IMR-90 (cell line): Measurements from ENCODE around the gene AXIN1. TPM values are rescaled to one million over a fixed set of nuclear protein-coding genes. Genes with fewer than 3 reads are reported as not detected.
"Not testable (repeated sequence)": the region's sequence is repeated elsewhere in the genome, so short reads cannot be mapped to it uniquely, and the experiment has no call there.

Experiments
- ATAC-seq: fragments of 200-7000 bp; cut with Tn5 transposase; 2 replicates; pipeline ENCODE4 v1.9.1; 2020; ENCODE audit warnings: low read depth, mild to moderate bottlenecking, moderate library complexity
- BruUV-seq: library from RNA; stranded (reverse); fragments of 400-500 nt; replicated peaks from 2 replicates; lab custom pipeline; 2021; lab: Mats Ljungman, UMichigan
- CTCF ChIA-PET: fragments of 300-600 bp; formaldehyde crosslinking; extraction: SDS; loops from one replicate; lab custom pipeline; 2021; ENCODE audit warnings: antibody characterized with exemption; lab: Yijun Ruan, JAX
- POLR2A ChIA-PET: fragments of 300-600 bp; sonication (Branson Sonifier 250); formaldehyde crosslinking; loops from one replicate; lab custom pipeline; 2022; ENCODE audit warnings: antibody characterized with exemption; ENCODE audit not compliant: unreplicated experiment; lab: Charles Lee
- DNase-seq: peaks from one replicate; pipeline ENCODE4 v3.0.0; 2013
- H2AFZ ChIP-seq: replicated peaks from 2 replicates; pipeline ENCODE3; 2013; ENCODE audit warnings: low read length, mild to moderate bottlenecking; ENCODE audit not compliant: poor library complexity
- H2AK5ac ChIP-seq: 2 replicates; pipeline ENCODE4 v1.6.1; 2013; ENCODE audit warnings: low read depth, low read length, inconsistent platforms
- H2AK9ac ChIP-seq: replicated peaks from 2 replicates; pipeline ENCODE3; 2013; ENCODE audit warnings: mild to moderate bottlenecking, low read depth, low read length, moderate library complexity; ENCODE audit not compliant: poor library complexity
- H2BK120ac ChIP-seq: 2 replicates; pipeline ENCODE4 v1.6.1; 2013; ENCODE audit warnings: low read depth, low read length, inconsistent platforms
- H2BK15ac ChIP-seq: 3 replicates; pipeline ENCODE4 v1.6.1; 2013; ENCODE audit warnings: low read depth, low read length, inconsistent platforms
- H2BK20ac ChIP-seq: 2 replicates; pipeline ENCODE4 v1.6.1; 2013; ENCODE audit warnings: low read depth, mild to moderate bottlenecking, inconsistent platforms, low read length, moderate library complexity
- H2BK5ac ChIP-seq: 2 replicates; pipeline ENCODE4 v1.6.1; 2013; ENCODE audit warnings: mild to moderate bottlenecking, low read depth, low read length, inconsistent platforms; ENCODE audit not compliant: poor library complexity, severe bottlenecking
- H3K14ac ChIP-seq: replicated peaks from 2 replicates; pipeline ENCODE4 v1.6.1; 2013; ENCODE audit warnings: low read depth, low read length, inconsistent platforms
- H3K18ac ChIP-seq: 2 replicates; pipeline ENCODE4 v1.6.1; 2013; ENCODE audit warnings: low read depth, low read length, control low read depth
- H3K23ac ChIP-seq: 2 replicates; pipeline ENCODE4 v1.6.1; 2013; ENCODE audit warnings: low read depth, low read length, inconsistent platforms
- H3K27ac ChIP-seq: 2 replicates; pipeline ENCODE4 v1.5.1; 2013; ENCODE audit warnings: mild to moderate bottlenecking, control low read depth, low read length; ENCODE audit not compliant: insufficient read depth
- H3K27me3 ChIP-seq: 2 replicates; pipeline ENCODE4 v1.6.1; 2013; ENCODE audit warnings: low read length; ENCODE audit not compliant: control insufficient read depth, insufficient read depth
- H3K36me3 ChIP-seq: 2 replicates; pipeline ENCODE4 v1.6.1; 2013; ENCODE audit warnings: low read length, mixed read lengths; ENCODE audit not compliant: control insufficient read depth, insufficient read depth
- H3K4ac ChIP-seq: 2 replicates; pipeline ENCODE4 v1.6.1; 2013; ENCODE audit warnings: low read depth, low read length, inconsistent platforms
- H3K4me1 ChIP-seq: 2 replicates; pipeline ENCODE4 v1.6.1; 2013; ENCODE audit warnings: low read length, mixed read lengths; ENCODE audit not compliant: control insufficient read depth, insufficient read depth
- H3K4me2 ChIP-seq: 2 replicates; pipeline ENCODE4 v1.6.1; 2013; ENCODE audit warnings: low read depth, mild to moderate bottlenecking, control low read depth, low read length, moderate library complexity
- H3K4me3 ChIP-seq: 2 replicates; pipeline ENCODE4 v1.5.1; 2013; ENCODE audit warnings: low read depth, mild to moderate bottlenecking, control low read depth, low read length, moderate library complexity; ENCODE audit not compliant: insufficient read depth
- H3K56ac ChIP-seq: 2 replicates; pipeline ENCODE4 v1.6.1; 2013; ENCODE audit warnings: low read length, inconsistent platforms; ENCODE audit not compliant: insufficient read depth; ENCODE audit errors: extremely low read depth
- H3K79me1 ChIP-seq, 2 experiments: 2 replicates each; pipeline ENCODE4 v1.6.1; 2013; ENCODE audit warnings: low read length in 2 of 2, inconsistent platforms in 1 of 2, low read depth in 1 of 2
- H3K9ac ChIP-seq: 2 replicates; pipeline ENCODE4 v1.6.1; 2013; ENCODE audit warnings: low read depth, low read length, control low read depth
- H3K9me1 ChIP-seq: 2 replicates; pipeline ENCODE4 v1.6.1; 2013; ENCODE audit warnings: low read length, inconsistent platforms; ENCODE audit not compliant: insufficient read depth
- H3K9me3 ChIP-seq: 2 replicates; pipeline ENCODE4 v1.6.1; 2013; ENCODE audit warnings: low read length; ENCODE audit not compliant: control insufficient read depth, insufficient read depth
- H4K20me1 ChIP-seq: 2 replicates; pipeline ENCODE4 v1.6.1; 2013; ENCODE audit warnings: low read length, inconsistent platforms; ENCODE audit not compliant: insufficient read depth
- H4K5ac ChIP-seq: 2 replicates; pipeline ENCODE4 v1.6.1; 2013; ENCODE audit warnings: mild to moderate bottlenecking, low read depth, low read length, control low read depth
- H4K8ac ChIP-seq, 2 experiments: 2 replicates each; pipeline ENCODE4 v1.6.1; 2013; ENCODE audit warnings: low read depth in 2 of 2, low read length in 2 of 2, control low read depth in 1 of 2, inconsistent platforms in 1 of 2
- H4K91ac ChIP-seq: 2 replicates; pipeline ENCODE4 v1.6.1; 2013; ENCODE audit warnings: low read depth, low read length, inconsistent platforms; ENCODE audit not compliant: insufficient read depth
- WGBS, 2 experiments: methylation state at CpG; one replicate each; pipeline versions ENCODE4 v1.1.5 to v1.1.7; 2013; ENCODE audit warnings: missing lambda C conversion rate in 2 of 2; ENCODE audit not compliant: insufficient read length in 1 of 2; ENCODE audit errors: extremely low coverage in 2 of 2; 5-methylcytosine and 5-hydroxymethylcytosine counted together
- dilution Hi-C: fragments of 300-500 bp; cut with HindIII; formaldehyde crosslinking; loops from one replicate; pipeline ENCODE4 v1.14.3; 2018; ENCODE audit warnings: low sequenced_read_pairs; ENCODE audit not compliant: unreplicated experiment
- in situ Hi-C: fragments of 300-500 bp; cut with MboI; formaldehyde crosslinking; loops from 3 replicates; pipeline ENCODE4 v1.14.3; 2019; ENCODE audit warnings: low sequenced_read_pairs, inconsistent platforms, mixed read lengths
- intact Hi-C: fragments of 100-400 bp; cut with micrococcal nuclease; formaldehyde crosslinking; loops from 2 replicates; pipeline ENCODE4 v1.10.0; 2022
- polyA plus RNA-seq, 3 experiments: library from polyadenylated mRNA; depleted of rRNA; stranded (reverse); fragments of >200 nt; gene quantifications; 2 replicates each; pipeline ENCODE4 v1.2.3, GENCODE V29; 2012; ENCODE audit warnings: low replicate concordance in 1 of 3
- total RNA-seq: library from RNA; depleted of rRNA; stranded (reverse); fragments of >200 nt; gene quantifications from 2 replicates; pipeline ENCODE4 v1.2.3, GENCODE V29; 2012

Gene AXIN1
- total and polyA plus RNA-seq, 2 of the 4 experiments (the other 2 are of a cell fraction) = 10.9 to 14.2 TPM

DNA sequence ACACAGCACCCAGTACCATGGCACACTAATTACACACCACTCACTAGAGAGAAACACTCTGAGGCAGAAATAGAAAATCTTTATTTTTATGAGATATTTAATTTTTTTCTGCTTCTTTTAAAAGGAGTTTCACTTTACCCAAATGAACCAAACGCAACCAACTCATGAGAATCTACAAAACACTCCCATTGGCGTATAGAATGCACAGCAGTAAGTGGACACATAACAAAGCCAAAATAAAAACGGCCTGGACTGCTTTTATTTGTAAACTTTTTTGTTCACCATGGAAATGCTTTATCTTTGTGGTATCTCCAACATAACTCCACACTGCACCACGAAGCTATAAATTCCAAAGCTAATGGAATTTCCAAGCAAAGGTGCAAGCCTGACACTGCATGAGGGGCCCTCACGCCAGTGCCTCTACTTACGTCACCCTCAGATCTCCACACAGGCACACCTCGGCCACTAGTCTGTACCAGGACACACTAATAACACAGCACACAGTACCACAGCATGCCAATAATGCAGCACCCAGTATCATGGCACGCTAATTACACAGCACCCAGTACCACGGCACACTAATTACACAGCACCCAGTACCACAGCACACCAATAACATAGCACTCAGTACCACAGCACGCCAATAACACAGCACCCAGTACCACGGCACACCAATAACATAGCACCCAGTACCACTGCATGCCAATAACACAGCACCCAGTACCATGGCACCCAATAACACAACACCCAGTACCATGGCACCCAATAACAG lies 17.5 kb downstream of the AXIN1 start:
- CTCF ChIA-PET, DNase-seq: not testable (repeated sequence)

DNA sequence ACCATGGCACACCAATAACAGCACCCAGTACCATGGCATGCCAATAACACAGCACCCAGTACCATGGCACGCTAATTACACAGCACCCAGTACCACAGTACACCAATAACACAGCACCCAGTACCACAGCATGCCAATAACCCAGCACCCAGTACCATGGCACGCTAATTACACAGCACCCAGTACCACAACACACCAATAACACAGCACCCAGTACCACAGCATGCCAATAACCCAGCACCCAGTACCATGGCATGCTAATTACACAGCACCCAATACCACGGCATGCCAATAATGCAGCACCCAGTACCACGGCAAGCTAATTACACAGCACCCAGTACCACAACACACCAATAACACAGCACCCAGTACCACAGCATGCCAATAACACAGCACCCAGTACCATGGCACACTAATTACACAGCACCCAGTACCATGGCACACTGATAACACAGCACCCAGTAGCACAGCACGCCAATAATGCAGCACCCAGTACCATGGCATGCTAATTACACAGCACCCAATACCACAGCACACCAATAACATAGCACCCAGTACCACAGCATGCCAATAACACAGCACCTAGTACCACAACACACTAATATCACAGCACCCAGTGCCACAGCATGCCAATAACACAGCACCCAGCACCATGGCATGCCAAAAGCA lies 18.2 kb downstream of the AXIN1 start:
- WGBS, 2 experiments = 94% methylated on average over 2 of the region's 5 CpGs; no CpG with 5 or more reads in 1 of the 2 experiments
- dilution Hi-C loops, H3K56ac ChIP-seq, H2BK15ac ChIP-seq, H2AK9ac ChIP-seq, H4K8ac ChIP-seq, H2BK120ac ChIP-seq, H3K27ac ChIP-seq, H4K91ac ChIP-seq, H4K5ac ChIP-seq, H2AFZ ChIP-seq, H3K4me3 ChIP-seq, in situ Hi-C loops, H3K36me3 ChIP-seq, H2BK5ac ChIP-seq, ATAC-seq, H3K27me3 ChIP-seq, DNase-seq, POLR2A ChIA-PET, H3K14ac ChIP-seq, H3K9ac ChIP-seq, H2BK20ac ChIP-seq, BruUV-seq, H3K18ac ChIP-seq, CTCF ChIA-PET, H3K9me3 ChIP-seq, H3K4ac ChIP-seq, H3K4me2 ChIP-seq: not testable (repeated sequence)
- peak overlapping the region; percentile 81; the same call in 1 of the 2 replicates for H2AK5ac ChIP-seq
- intact Hi-C loops = loop anchor here (5.0 kb wide), 1 partner anchor 92 kb away; no protein-coding TSS in a partner anchor
- peaks cover 69% of the 10 kb centered on the region for H4K20me1 ChIP-seq
- peaks cover 13% of the 10 kb centered on the region for H3K4me1 ChIP-seq
- 0 out of 2 replicates have a peak overlapping the region, but pooled peaks have one; percentile 16 for H3K23ac ChIP-seq
- peaks cover 24% of the 10 kb centered on the region for H3K9me1 ChIP-seq
- H3K79me1 ChIP-seq = peaks cover 32 to 75% of the 10 kb centered on the region in 2 experiments

More for the DNA sequence above, 17.5 kb downstream of the AXIN1 start:
- H3K56ac ChIP-seq, H4K5ac ChIP-seq, H3K4me2 ChIP-seq, H3K27me3 ChIP-seq, in situ Hi-C loops, H3K9me3 ChIP-seq, H3K27ac ChIP-seq, H3K18ac ChIP-seq, H3K14ac ChIP-seq, H3K4me3 ChIP-seq, dilution Hi-C loops, BruUV-seq, ATAC-seq, POLR2A ChIA-PET, H2AFZ ChIP-seq, H2BK20ac ChIP-seq, H4K91ac ChIP-seq, H3K36me3 ChIP-seq, H3K9ac ChIP-seq, H2BK5ac ChIP-seq, H2BK120ac ChIP-seq, H2BK15ac ChIP-seq, H3K4ac ChIP-seq: not testable (repeated sequence)
- Histone ChIP-seq H4K8ac (peak overlapping the region in 1 of 2 experiments; percentile 28; a peak in 1 of 4 replicates), H3K4me1 (peaks cover 13% of the 10 kb centered on the region), H3K9me1 (peaks cover 24% of the 10 kb centered on the region), H3K79me1 (peaks cover 31 to 80% of the 10 kb centered on the region in 2 experiments), H3K23ac (0 out of 2 replicates have a peak overlapping the region, but pooled peaks have one; percentile 16), H2AK9ac (peak overlapping the region; percentile 50), H2AK5ac (peak overlapping the region; percentile 72; the same call in 1 of the 2 replicates), H4K20me1 (peaks cover 76% of the 10 kb centered on the region)
- intact Hi-C loops = loop anchor here (5.0 kb wide), 1 partner anchor 93 kb away; no protein-coding TSS in a partner anchor
- WGBS, 2 experiments = 93% methylated on average over 7 of the region's 11 CpGs; no CpG with 5 or more reads in 1 of the 2 experiments
